Measurements from ENCODE around the gene ZNF778.

Gene ZNF778

DNA sequence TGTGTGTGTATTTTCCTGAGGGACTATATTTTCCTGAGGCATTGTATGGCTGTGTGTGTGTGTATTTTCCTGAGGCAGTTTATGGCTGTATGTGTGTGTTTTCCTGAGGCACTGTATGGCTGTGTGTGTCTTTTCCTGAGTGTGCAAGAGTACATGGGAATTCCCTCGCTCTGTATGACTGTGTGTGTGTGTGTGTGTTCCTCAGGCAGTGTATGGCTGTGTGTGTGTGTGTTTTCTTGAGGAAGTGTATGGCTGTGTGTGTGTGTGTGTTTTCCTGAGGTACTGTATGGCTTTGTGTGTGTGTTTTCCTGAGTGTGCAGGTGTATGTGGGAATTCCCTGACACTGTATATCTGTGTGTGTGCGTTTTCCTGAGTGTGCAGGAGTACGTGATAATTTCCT lies 4.1 kb downstream of the ZNF778 start:
- Histone ChIP-seq H2AFZ (ENCODE audit: low read length) (no peak overlapping the region), H3F3A (ENCODE audit: low read depth) (no peaks in the 10 kb centered on the region), H3K36me3 (ENCODE audit: insufficient read depth, low read length) (no peaks in the 10 kb centered on the region), H3K9me2 (replicated peaks; ENCODE audit: low read depth, low read length) (no peaks in the 10 kb centered on the region), H3K9me3 (ENCODE audit: insufficient read depth, low read depth, low read length) (no peaks in the 10 kb centered on the region), H3K4me2 (ENCODE audit: low read depth, low read length, poor library complexity, severe bottlenecking) (no peak overlapping the region), H3K4me3 (ENCODE audit: low read length, poor library complexity, severe bottlenecking) (no peak overlapping the region), H3K79me2 (ENCODE audit: insufficient read depth, low read length) (peaks cover 6% of the 10 kb centered on the region; the same call in 1 of the 2 replicates), H3K27me3 (ENCODE audit: insufficient read depth, low read length, poor library complexity, severe bottlenecking) (no peaks in the 10 kb centered on the region), H3K9ac (ENCODE audit: low read depth, low read length, poor library complexity, severe bottlenecking) (no peak overlapping the region), H3K4me1 (ENCODE audit: insufficient read depth, low read length, poor library complexity, severe bottlenecking) (peaks cover 2% of the 10 kb centered on the region), H4K20me1 (ENCODE audit: insufficient read depth, low read length, poor library complexity, severe bottlenecking) (no peaks in the 10 kb centered on the region)
- no peak for TF ChIP-seq EZH2phosphoT487 (IDR thresholded peaks at IDR 0.05; ENCODE audit: borderline replicate concordance)
- TF ChIP-seq, protein P1, sequence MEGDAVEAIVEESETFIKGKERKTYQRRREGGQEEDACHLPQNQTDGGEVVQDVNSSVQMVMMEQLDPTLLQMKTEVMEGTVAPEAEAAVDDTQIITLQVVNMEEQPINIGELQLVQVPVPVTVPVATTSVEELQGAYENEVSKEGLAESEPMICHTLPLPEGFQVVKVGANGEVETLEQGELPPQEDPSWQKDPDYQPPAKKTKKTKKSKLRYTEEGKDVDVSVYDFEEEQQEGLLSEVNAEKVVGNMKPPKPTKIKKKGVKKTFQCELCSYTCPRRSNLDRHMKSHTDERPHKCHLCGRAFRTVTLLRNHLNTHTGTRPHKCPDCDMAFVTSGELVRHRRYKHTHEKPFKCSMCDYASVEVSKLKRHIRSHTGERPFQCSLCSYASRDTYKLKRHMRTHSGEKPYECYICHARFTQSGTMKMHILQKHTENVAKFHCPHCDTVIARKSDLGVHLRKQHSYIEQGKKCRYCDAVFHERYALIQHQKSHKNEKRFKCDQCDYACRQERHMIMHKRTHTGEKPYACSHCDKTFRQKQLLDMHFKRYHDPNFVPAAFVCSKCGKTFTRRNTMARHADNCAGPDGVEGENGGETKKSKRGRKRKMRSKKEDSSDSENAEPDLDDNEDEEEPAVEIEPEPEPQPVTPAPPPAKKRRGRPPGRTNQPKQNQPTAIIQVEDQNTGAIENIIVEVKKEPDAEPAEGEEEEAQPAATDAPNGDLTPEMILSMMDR (conservative IDR thresholded peaks at IDR 0.05; ENCODE audit: low read length), result no peak

DNA sequence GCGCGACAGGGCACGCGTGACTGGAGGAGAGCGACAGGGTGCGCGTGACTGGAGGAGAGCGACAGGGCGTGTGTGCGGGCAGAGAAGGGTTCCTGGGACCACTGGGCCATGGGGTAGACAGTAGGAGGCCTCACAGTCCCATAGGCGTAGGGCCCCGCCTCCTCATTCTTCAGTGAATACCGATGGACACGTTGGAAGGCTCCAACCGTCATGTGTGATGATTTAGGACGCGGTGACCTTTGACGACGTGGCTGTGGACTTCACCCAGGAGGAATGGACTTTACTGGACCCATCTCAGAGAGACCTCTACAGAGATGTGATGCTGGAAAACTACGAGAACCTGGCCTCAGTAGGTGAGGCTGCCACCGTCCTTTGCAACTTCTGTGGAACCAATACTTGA lies 5.4 kb downstream of the ZNF778 start:
- H3K4me2 ChIP-seq (ENCODE audit: low read depth, low read length, poor library complexity, severe bottlenecking), result no peak overlapping the region
- peaks cover 4% of the 10 kb centered on the region; the same call in 1 of the 2 replicates for H3K79me2 ChIP-seq (ENCODE audit: insufficient read depth, low read length)
- no peaks in the 10 kb centered on the region for H4K20me1 ChIP-seq (ENCODE audit: insufficient read depth, low read length, poor library complexity, severe bottlenecking)
- no peaks in the 10 kb centered on the region; the same call in 1 of the 2 replicates for H3K36me3 ChIP-seq (ENCODE audit: insufficient read depth, low read length)
- no peaks in the 10 kb centered on the region for H3F3A ChIP-seq (ENCODE audit: low read depth)
- H2AFZ ChIP-seq (ENCODE audit: low read length), result no peak overlapping the region
- no peak overlapping the region for H3K4me3 ChIP-seq (ENCODE audit: low read length, poor library complexity, severe bottlenecking)
- H3K4me1 ChIP-seq (ENCODE audit: insufficient read depth, low read length, poor library complexity, severe bottlenecking), result no peaks in the 10 kb centered on the region
- H3K9ac ChIP-seq (ENCODE audit: low read depth, low read length, poor library complexity, severe bottlenecking), result no peak overlapping the region
- H3K27me3 ChIP-seq (ENCODE audit: insufficient read depth, low read length, poor library complexity, severe bottlenecking), result no peaks in the 10 kb centered on the region
- no peaks in the 10 kb centered on the region for H3K9me3 ChIP-seq (ENCODE audit: insufficient read depth, low read depth, low read length)
- no peak for TF ChIP-seq EZH2phosphoT487 (IDR thresholded peaks at IDR 0.05; ENCODE audit: borderline replicate concordance)
- TF ChIP-seq, protein P1 (conservative IDR thresholded peaks at IDR 0.05; ENCODE audit: low read length), result no peak
- no peaks in the 10 kb centered on the region for H3K9me2 ChIP-seq (replicated peaks; ENCODE audit: low read depth, low read length)

DNA sequence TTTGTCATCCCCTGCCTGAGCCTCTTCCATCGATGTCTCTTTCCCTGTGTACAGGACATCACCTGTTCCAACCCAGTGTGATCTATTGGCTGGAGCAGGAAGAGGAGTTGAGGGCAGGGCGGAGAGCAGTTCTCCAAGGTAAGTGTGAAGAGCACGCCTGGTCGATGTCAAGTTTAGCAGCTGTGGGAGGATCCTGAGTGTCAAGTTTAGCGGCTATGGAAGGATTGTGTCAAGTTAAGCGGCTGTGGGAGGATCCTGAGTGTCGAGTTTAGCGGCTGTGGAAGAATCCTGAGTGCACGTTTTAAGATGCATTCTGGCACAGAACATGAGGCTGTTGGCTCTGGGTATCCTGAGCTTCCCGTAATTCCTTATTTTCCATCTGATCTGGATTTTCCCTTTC lies 7.2 kb downstream of the ZNF778 start:
- Histone ChIP-seq H3K9me2 (replicated peaks; ENCODE audit: low read depth, low read length) (no peaks in the 10 kb centered on the region), H3K4me2 (ENCODE audit: low read depth, low read length, poor library complexity, severe bottlenecking) (no peak overlapping the region), H2AFZ (ENCODE audit: low read length) (no peak overlapping the region), H3K4me1 (ENCODE audit: insufficient read depth, low read length, poor library complexity, severe bottlenecking) (no peaks in the 10 kb centered on the region), H3K27me3 (ENCODE audit: insufficient read depth, low read length, poor library complexity, severe bottlenecking) (no peaks in the 10 kb centered on the region), H3K4me3 (ENCODE audit: low read length, poor library complexity, severe bottlenecking) (no peak overlapping the region), H3K9me3 (ENCODE audit: insufficient read depth, low read depth, low read length) (no peaks in the 10 kb centered on the region), H3F3A (ENCODE audit: low read depth) (no peaks in the 10 kb centered on the region), H3K9ac (ENCODE audit: low read depth, low read length, poor library complexity, severe bottlenecking) (no peak overlapping the region), H4K20me1 (ENCODE audit: insufficient read depth, low read length, poor library complexity, severe bottlenecking) (no peaks in the 10 kb centered on the region), H3K36me3 (ENCODE audit: insufficient read depth, low read length) (no peaks in the 10 kb centered on the region; the same call in 1 of the 2 replicates), H3K79me2 (ENCODE audit: insufficient read depth, low read length) (no peaks in the 10 kb centered on the region)
- no peak for TF ChIP-seq EZH2phosphoT487 (IDR thresholded peaks at IDR 0.05; ENCODE audit: borderline replicate concordance)
- TF ChIP-seq, protein P1 (conservative IDR thresholded peaks at IDR 0.05; ENCODE audit: low read length), result no peak
